ENCODE results near the gene THRB. TPM values are rescaled to one million over a fixed set of nuclear protein-coding genes. Genes with fewer than 3 reads are reported as not detected.

THRB gene
- total and polyA plus RNA-seq, 9 of the 15 experiments (the other 6 are each of a cell fraction or from before 2014, with no cell fraction given): 1.7 to 14.9 (median 6.9) TPM

- TF ChIP-seq, protein P1, sequence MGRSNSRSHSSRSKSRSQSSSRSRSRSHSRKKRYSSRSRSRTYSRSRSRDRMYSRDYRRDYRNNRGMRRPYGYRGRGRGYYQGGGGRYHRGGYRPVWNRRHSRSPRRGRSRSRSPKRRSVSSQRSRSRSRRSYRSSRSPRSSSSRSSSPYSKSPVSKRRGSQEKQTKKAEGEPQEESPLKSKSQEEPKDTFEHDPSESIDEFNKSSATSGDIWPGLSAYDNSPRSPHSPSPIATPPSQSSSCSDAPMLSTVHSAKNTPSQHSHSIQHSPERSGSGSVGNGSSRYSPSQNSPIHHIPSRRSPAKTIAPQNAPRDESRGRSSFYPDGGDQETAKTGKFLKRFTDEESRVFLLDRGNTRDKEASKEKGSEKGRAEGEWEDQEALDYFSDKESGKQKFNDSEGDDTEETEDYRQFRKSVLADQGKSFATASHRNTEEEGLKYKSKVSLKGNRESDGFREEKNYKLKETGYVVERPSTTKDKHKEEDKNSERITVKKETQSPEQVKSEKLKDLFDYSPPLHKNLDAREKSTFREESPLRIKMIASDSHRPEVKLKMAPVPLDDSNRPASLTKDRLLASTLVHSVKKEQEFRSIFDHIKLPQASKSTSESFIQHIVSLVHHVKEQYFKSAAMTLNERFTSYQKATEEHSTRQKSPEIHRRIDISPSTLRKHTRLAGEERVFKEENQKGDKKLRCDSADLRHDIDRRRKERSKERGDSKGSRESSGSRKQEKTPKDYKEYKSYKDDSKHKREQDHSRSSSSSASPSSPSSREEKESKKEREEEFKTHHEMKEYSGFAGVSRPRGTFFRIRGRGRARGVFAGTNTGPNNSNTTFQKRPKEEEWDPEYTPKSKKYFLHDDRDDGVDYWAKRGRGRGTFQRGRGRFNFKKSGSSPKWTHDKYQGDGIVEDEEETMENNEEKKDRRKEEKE (IDR thresholded peaks at IDR 0.05; ENCODE audit: borderline replicate concordance in 1 of 2, control insufficient read depth in 1 of 2, low read depth in 2 of 2, low read length in 1 of 2): no peak
- peak; percentile 87 for TF ChIP-seq ZFX (CRISPR knock-in tag; IDR thresholded peaks at IDR 0.05)
- TF ChIP-seq ZNF146 (CRISPR knock-in tag; IDR thresholded peaks at IDR 0.05; ENCODE audit: unreplicated experiment): no peak
- TF ChIP-seq CBFA2T2 (conservative IDR thresholded peaks at IDR 0.05): peak; percentile 80
- TF ChIP-seq RBM39 (optimal IDR thresholded peaks at IDR 0.05; ENCODE audit: low read depth, low read length): no peak
- TF ChIP-seq CGGBP1 (CRISPR knock-in tag; IDR thresholded peaks at IDR 0.05): no peak
- no peak for TF ChIP-seq FIP1L1 (IDR thresholded peaks at IDR 0.05; ENCODE audit: low read depth, low read length, poor library complexity, severe bottlenecking)
- TF ChIP-seq MEIS2 (IDR thresholded peaks at IDR 0.05; ENCODE audit: partially characterized antibody): peak; percentile 38
- peak; percentile 90 for TF ChIP-seq MAFG (tag; conservative IDR thresholded peaks at IDR 0.05)
- no peak for TF ChIP-seq PCBP1 (IDR thresholded peaks at IDR 0.05; ENCODE audit: low read depth, low read length, poor library complexity, severe bottlenecking)
- TF ChIP-seq, protein P2, sequence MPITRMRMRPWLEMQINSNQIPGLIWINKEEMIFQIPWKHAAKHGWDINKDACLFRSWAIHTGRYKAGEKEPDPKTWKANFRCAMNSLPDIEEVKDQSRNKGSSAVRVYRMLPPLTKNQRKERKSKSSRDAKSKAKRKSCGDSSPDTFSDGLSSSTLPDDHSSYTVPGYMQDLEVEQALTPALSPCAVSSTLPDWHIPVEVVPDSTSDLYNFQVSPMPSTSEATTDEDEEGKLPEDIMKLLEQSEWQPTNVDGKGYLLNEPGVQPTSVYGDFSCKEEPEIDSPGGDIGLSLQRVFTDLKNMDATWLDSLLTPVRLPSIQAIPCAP (CRISPR knock-in tag; IDR thresholded peaks at IDR 0.05; ENCODE audit: borderline replicate concordance): no peak
- TF ChIP-seq RFX7 (CRISPR knock-in tag; IDR thresholded peaks at IDR 0.05): no peak
- no peak for TF ChIP-seq ETV6 (IDR thresholded peaks at IDR 0.05; ENCODE audit: borderline replicate concordance in 1 of 2, low read depth in 2 of 2, low read length in 1 of 2)
- no peak for TF ChIP-seq ETV6 (CRISPR knock-in tag; IDR thresholded peaks at IDR 0.05; ENCODE audit: borderline replicate concordance)
- TF ChIP-seq TOE1 (IDR thresholded peaks at IDR 0.05; ENCODE audit: borderline replicate concordance): no peak
- no peak for TF ChIP-seq TOE1 (CRISPR knock-in tag; IDR thresholded peaks at IDR 0.05; ENCODE audit: borderline replicate concordance, low read depth)
- no peak for TF ChIP-seq WHSC1 (IDR thresholded peaks at IDR 0.05; ENCODE audit: low read length)
- TF ChIP-seq ZNF398 (CRISPR knock-in tag; IDR thresholded peaks at IDR 0.05): no peak
- peak; percentile 95 for TF ChIP-seq MYC (IDR thresholded peaks at IDR 0.05; ENCODE audit: low read depth, low read length)
- TF ChIP-seq MYC (CRISPR knock-in tag; IDR thresholded peaks at IDR 0.05; ENCODE audit: borderline replicate concordance, low read depth): no peak
These were observed 308.8 kb downstream of the THRB start (continued) for GRCh38 chr3:24185738-24186384.

Data from K562 (cell line).